Fibroblast of mammary gland (primary cell): ENCODE data around the gene IFFO2.

Experiments
- DNase-seq: peaks from one replicate; pipeline ENCODE4 v3.0.0-alpha.2; 2010; ENCODE audit warnings: low read depth
- H3K4me3 ChIP-seq: 2 replicates; pipeline ENCODE4 v1.5.1; 2011; ENCODE audit warnings: low read depth, mild to moderate bottlenecking, low read length, moderate library complexity; ENCODE audit not compliant: control insufficient read depth
- CTCF ChIP-seq: conservative IDR thresholded peaks from 2 replicates; pipeline ENCODE4 v1.5.1; 2011; ENCODE audit warnings: low read depth, low read length, inconsistent platforms; ENCODE audit not compliant: control insufficient read depth, insufficient read depth

Gene IFFO2

GRCh38 chr1:18965206-18966173 lies 9.0 kb upstream of the IFFO2 start:
- no peak for DNase-seq
- no peak overlapping the region for H3K4me3 ChIP-seq
- no peak for TF ChIP-seq CTCF

GRCh38 chr1:18963968-18964367 lies 7.5 kb upstream of the IFFO2 start:
- DNase-seq = no peak
- no peak for TF ChIP-seq CTCF
- no peak overlapping the region for H3K4me3 ChIP-seq

GRCh38 chr1:18962855-18963737 lies 6.6 kb upstream of the IFFO2 start:
- no peak for DNase-seq
- no peak for TF ChIP-seq CTCF
- no peak overlapping the region for H3K4me3 ChIP-seq

- H3K4me3 ChIP-seq = no peak overlapping the region
- no peak for TF ChIP-seq CTCF
- peak; percentile 15 for DNase-seq
These were observed 5.7 kb upstream of the IFFO2 start for GRCh38 chr1:18962121-18962721.

GRCh38 chr1:18960821-18961220 lies 4.3 kb upstream of the IFFO2 start:
- no peak for TF ChIP-seq CTCF
- H3K4me3 ChIP-seq = no peak overlapping the region
- DNase-seq = no peak

GRCh38 chr1:18960409-18960808 lies 3.9 kb upstream of the IFFO2 start:
- no peak overlapping the region for H3K4me3 ChIP-seq
- no peak for DNase-seq
- TF ChIP-seq CTCF = no peak
